Left lung (tissue), 10 donors: Measurements from ENCODE around the gene EIF4B. TPM values are rescaled to one million over a fixed set of nuclear protein-coding genes. Genes with fewer than 3 reads are reported as not detected.

Experiments
- ATAC-seq: fragments of 200-7000 bp; cut with Tn5 transposase; one replicate; pipeline ENCODE4 v1.9.1; 2020; ENCODE audit warnings: moderate library complexity
- DNase-seq, 4 donors: peaks; one replicate each; pipeline ENCODE4 v3.0.0-alpha.2; 2013 to 2020
- H3K27ac ChIP-seq, 2 donors: fragments of 200-600 bp; sonication (generic) in 1 of 2; one replicate each; pipeline versions ENCODE4 v1.5.0 to v1.8.0; 2020 to 2021
- H3K27me3 ChIP-seq, 2 donors: fragments of 200-600 bp; sonication (generic) in 1 of 2; one replicate each; pipeline versions ENCODE4 v1.5.0 to v1.8.0; 2020 to 2021
- H3K36me3 ChIP-seq, 2 donors: fragments of 200-600 bp; sonication (generic) in 1 of 2; one replicate each; pipeline versions ENCODE4 v1.5.0 to v1.8.0; 2020 to 2021
- H3K4me1 ChIP-seq, 2 donors: fragments of 200-600 bp; one replicate each; pipeline ENCODE4 v1.8.0; 2021
- H3K4me3 ChIP-seq, 2 donors: fragments of 200-600 bp; sonication (generic) in 1 of 2; one replicate each; pipeline versions ENCODE4 v1.5.0 to v1.8.0; 2020 to 2021; ENCODE audit warnings: mild to moderate bottlenecking in 1 of 2
- H3K9me3 ChIP-seq, 2 donors: fragments of 200-600 bp; sonication (generic) in 1 of 2; one replicate each; pipeline versions ENCODE4 v1.5.0 to v1.8.0; 2020 to 2021
- intact Hi-C, 2 donors: fragments of 100-400 bp; cut with DNase I; formaldehyde crosslinking; loops; one replicate each; pipeline versions ENCODE4 v1.11.2 to v1.14.2; 2022
- polyA plus RNA-seq, 6 donors: library from polyadenylated mRNA; unstranded; fragments of 120-200 nt; gene quantifications; one replicate each; pipeline ENCODE4 v1.2.1, GENCODE V29; 2013; ENCODE audit not compliant: insufficient read length in 6 of 6
- total RNA-seq, 2 donors: library from RNA; stranded (reverse); fragmentation: NEBNext Ultra II Directional; extraction: Animal tissue kit (Norgen Biotek cat#: 25700); gene quantifications; one replicate each; pipeline ENCODE4 v1.2.1, GENCODE V29; 2021
- TF ChIP-seq, protein P1 (sequence below), 2 donors: fragments of 200-600 bp; sonication (generic) in 1 of 2; IDR thresholded peaks; one replicate each; pipeline versions ENCODE4 v1.5.0 to v1.8.0; 2021; ENCODE audit warnings: antibody characterized with exemption in 2 of 2
- donor health status: DM: no; HTN: yes; CAD: no.
- donor health status: DM: no; HTN: no; CAD: no.

EIF4B gene
- total and polyA plus RNA-seq, 8 donors: 326 to 581 (median 515) TPM

DNA sequence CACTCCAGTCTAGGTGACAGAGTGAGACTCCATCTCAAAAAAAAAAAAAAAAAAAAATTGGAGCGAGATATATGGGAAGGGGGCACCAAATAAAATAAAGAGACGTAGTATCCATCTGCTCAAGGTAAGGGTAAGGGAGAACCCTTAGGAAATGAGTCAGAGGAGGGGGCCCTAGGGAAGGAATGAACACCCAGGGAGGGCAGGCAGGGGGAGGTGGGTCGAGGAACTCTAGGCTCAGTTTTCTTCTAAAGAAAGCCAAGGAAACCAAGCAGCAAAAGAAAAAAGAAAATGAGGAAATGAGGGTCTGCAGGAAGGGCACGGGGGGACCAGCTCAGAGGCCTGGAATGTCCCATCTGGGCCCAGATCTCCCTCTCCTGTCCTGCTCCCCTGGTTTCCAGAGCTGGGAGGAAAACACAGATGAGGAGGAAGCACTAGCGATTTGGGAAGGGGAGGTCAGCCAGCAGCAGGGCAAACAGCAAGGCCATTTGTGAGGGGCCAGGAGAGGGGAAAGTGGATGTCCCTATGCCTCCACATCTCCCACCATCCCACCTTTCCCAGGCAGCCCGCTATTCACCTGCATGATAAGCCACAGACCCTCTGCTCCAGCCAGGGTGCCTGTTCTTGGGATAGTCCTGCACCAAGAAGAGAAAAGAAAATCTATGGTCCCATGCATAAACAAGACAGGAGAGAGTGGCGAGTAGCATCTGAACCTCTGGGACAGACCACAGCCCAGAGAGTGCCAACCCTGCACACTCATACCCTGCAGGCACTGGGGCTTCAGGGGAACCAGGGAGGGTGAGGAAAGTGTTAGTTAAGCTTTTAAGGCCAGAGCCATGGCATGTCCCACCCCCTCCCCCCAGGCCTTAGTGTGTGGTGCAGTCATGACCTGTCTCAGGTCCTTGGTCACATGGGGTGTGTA, 61.1 kb downstream of the EIF4B start:
- H3K9me3 ChIP-seq: no peaks in the 10 kb centered on the region
- peaks cover under 1 to 94% of the 10 kb centered on the region in 2 donors for H3K36me3 ChIP-seq
- intact Hi-C loops: no loop called here
- peaks cover 16 to 49% of the 10 kb centered on the region in 2 donors for H3K4me1 ChIP-seq
- no peak for ATAC-seq
- H3K4me3 ChIP-seq: no peak overlapping the region
- H3K27me3 ChIP-seq: no peaks in the 10 kb centered on the region
- DNase-seq: no peak
- no peak overlapping the region for H3K27ac ChIP-seq
- TF ChIP-seq, protein P1, sequence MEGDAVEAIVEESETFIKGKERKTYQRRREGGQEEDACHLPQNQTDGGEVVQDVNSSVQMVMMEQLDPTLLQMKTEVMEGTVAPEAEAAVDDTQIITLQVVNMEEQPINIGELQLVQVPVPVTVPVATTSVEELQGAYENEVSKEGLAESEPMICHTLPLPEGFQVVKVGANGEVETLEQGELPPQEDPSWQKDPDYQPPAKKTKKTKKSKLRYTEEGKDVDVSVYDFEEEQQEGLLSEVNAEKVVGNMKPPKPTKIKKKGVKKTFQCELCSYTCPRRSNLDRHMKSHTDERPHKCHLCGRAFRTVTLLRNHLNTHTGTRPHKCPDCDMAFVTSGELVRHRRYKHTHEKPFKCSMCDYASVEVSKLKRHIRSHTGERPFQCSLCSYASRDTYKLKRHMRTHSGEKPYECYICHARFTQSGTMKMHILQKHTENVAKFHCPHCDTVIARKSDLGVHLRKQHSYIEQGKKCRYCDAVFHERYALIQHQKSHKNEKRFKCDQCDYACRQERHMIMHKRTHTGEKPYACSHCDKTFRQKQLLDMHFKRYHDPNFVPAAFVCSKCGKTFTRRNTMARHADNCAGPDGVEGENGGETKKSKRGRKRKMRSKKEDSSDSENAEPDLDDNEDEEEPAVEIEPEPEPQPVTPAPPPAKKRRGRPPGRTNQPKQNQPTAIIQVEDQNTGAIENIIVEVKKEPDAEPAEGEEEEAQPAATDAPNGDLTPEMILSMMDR (IDR thresholded peaks at IDR 0.05): no peak

DNA sequence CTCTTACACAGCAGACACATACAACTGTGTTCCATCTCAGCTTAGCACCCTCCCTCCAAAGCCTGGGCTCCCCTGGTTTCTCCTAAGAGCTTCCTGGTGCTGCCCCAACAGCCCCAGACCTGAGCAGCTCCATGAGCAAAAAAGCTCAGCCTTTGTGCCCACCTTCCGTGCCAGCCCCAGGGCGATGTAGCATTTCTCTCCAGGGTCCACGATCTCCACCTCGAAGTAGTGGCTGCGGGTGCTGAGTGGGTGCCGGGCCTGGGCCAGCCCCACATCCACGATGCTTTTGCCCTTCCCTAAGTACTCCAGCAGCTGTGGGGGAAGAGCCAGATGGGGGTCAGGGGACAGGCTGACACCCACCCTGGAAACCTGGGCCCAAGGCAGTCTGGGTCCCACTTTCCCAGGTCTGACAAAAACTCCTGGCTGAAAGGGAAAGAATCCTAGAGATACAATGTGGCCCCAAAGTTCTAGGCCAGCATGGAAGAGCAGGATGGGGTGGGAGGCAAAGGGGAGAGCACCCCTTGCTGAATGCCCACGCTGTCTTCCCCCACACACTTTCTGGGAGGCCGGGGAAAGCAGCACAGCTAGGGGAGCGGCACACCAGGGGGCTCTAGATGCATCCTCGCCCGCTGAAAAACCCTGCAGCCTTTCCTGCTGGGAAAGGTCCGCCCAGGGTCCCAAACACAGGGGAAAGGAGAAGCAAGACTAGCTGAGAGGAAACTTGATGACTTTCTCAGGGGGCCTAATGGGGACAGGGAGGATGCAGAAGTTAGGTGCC, 61.9 kb downstream of the EIF4B start:
- no peak overlapping the region for H3K4me3 ChIP-seq
- TF ChIP-seq, protein P1 (IDR thresholded peaks at IDR 0.05): no peak
- ATAC-seq (no peak), DNase-seq (peak in 1 of 4 donors; percentile 46)
- H3K36me3 ChIP-seq: peaks cover 0 to 86% of the 10 kb centered on the region in 2 donors
- no peak overlapping the region for H3K27ac ChIP-seq
- no peaks in the 10 kb centered on the region for H3K27me3 ChIP-seq
- no peaks in the 10 kb centered on the region for H3K9me3 ChIP-seq
- peaks cover 22 to 51% of the 10 kb centered on the region in 2 donors for H3K4me1 ChIP-seq
- intact Hi-C loops: no loop called here

DNA sequence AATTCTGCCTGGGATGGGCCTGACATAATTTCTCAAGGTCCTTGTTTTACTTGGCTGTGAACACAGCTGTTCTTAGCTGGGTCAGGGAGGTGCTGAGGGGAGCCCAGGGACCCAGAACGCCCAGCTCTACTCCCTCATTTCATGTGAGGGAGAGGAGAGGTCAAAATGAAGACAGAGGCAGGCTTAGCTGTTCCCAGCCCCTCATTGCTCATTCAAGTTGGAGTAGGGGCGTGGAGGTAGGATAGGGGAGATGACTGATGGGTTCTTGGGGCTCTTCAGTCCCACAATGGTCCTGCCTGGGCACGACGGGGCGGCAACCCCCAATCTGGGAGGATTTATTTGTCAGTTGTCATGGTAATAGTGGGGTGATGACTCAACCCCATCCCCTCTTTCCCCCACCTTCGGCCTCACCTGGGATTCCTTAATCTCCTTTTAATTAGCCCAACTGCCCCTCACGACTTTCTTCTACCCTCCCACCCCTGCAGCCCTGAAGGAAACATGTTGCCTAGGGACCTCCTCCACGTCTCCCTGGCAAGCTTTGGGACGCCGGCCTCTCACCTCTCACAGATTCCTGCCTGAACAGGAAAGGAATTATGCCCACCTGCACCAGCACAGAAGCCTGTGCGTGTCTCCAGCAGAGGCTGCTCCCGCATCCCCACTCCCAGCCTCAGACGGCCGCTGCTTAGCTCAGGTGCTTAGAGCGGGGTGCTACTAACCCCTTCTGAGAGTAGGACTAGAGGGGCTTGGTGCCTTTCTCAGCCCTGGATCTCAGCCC, 62.7 kb downstream of the EIF4B start:
- H3K27ac ChIP-seq: no peak overlapping the region
- H3K4me3 ChIP-seq: no peak overlapping the region
- intact Hi-C loops: no loop called here
- no peaks in the 10 kb centered on the region for H3K9me3 ChIP-seq
- TF ChIP-seq, protein P1 (IDR thresholded peaks at IDR 0.05): no peak
- H3K27me3 ChIP-seq: no peaks in the 10 kb centered on the region
- DNase-seq: no peak
- peaks cover 0 to 80% of the 10 kb centered on the region in 2 donors for H3K36me3 ChIP-seq
- no peak for ATAC-seq
- H3K4me1 ChIP-seq: peaks cover 26 to 59% of the 10 kb centered on the region in 2 donors

DNA sequence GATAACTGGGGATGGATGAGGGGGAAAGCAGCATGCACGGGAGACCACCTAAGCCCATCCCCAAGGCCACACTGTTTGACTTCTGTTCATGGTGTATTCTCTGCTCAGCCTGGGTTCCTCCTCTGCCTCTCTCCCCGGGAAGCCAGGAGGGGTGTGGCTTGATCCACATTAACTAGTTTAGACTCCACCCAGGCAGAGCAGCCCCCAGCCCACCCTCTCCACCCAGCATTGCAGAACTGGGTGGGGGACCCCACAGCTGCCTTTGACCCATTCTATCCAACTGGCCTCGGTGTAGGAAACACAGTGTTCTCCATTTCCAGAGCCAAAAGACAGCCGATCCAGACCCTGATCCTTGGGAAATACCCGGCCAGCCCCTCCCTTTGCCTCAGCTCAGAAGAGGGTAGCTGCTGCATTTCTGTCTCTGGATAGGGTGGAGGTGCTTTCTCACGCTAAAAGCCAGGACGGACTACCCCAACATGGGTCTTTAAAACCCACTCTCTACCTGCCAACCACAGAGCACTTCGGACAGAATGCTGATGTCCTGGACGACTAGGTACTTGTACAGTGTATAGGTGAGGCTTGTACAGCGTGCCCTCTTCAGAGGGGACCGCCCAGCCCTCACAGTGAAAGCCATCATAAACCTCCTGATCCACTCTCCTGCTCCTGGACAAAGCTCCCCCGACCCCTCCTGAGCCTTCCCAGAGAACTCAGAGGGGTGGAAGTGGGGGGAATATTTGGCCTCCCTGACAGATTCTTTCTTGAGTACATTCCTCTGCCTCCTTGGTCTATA, 63.6 kb downstream of the EIF4B start:
- Histone ChIP-seq H3K4me3 (no peak overlapping the region), H3K4me1 (peaks cover 27 to 66% of the 10 kb centered on the region in 2 donors), H3K36me3 (peaks cover 0 to 80% of the 10 kb centered on the region in 2 donors), H3K27me3 (no peaks in the 10 kb centered on the region), H3K27ac (no peak overlapping the region), H3K9me3 (no peaks in the 10 kb centered on the region)
- intact Hi-C loops: no loop called here
- TF ChIP-seq, protein P1 (IDR thresholded peaks at IDR 0.05): no peak
- no peak for ATAC-seq
- peak in 1 of 4 donors; percentile 23 for DNase-seq
